ENCODE data around the gene SLC24A2.

- TF ChIP-seq CTCF (IDR thresholded peaks at IDR 0.05; ENCODE audit: extremely low read depth in 1 of 2, insufficient read depth in 1 of 2, low read depth in 1 of 2, low read length in 2 of 2) = no peak
- TF ChIP-seq POLR2A (IDR thresholded peaks at IDR 0.05; ENCODE audit: low read depth, low read length) = no peak
- no peak for TF ChIP-seq MAX (IDR thresholded peaks at IDR 0.05; ENCODE audit: insufficient read depth, insufficient read length)
- TF ChIP-seq POLR2AphosphoS5 (IDR thresholded peaks at IDR 0.05; ENCODE audit: insufficient read depth, low read depth, low read length) = no peak
- no peak for TF ChIP-seq JUN (IDR thresholded peaks at IDR 0.05; ENCODE audit: borderline replicate concordance, insufficient read depth, insufficient read length, low read depth)
Observed at GRCh38 chr9:19757745-19758144, 31.1 kb downstream of the SLC24A2 start.

All from endothelial cell of umbilical vein (primary cell).